NCI-H2107 (cell line): ENCODE measurements around the gene SRP68.

Experiments used
- DNase-seq: peaks from one replicate; lab custom pipeline; 2025; lab: John Stamatoyannopoulos, UW

Gene SRP68

GRCh38 chr17:76017481-76018339 lies 54.6 kb downstream of the SRP68 start:
- DNase-seq = no peak

DNA sequence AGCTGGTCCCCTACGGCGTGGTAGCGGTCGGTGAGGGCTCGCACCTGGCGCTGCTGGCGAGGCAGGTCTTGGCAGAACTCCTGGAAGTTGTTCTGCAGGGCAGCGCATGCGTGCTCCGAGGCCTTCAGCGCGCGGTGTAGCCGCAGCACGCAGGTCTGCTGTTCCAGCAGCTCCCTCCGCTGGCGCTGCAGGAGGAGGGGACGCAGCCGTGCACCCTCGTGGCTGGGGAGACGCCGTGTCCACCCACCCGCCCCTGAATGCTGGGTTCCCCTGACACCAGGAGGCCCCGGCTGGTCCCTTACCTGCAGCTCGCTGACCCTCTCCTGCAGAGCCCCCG lies 57.4 kb downstream of the SRP68 start:
- peak; percentile 88 for DNase-seq

GRCh38 chr17:76014100-76014924 lies 58.0 kb downstream of the SRP68 start:
- peak; percentile 80 for DNase-seq

DNA sequence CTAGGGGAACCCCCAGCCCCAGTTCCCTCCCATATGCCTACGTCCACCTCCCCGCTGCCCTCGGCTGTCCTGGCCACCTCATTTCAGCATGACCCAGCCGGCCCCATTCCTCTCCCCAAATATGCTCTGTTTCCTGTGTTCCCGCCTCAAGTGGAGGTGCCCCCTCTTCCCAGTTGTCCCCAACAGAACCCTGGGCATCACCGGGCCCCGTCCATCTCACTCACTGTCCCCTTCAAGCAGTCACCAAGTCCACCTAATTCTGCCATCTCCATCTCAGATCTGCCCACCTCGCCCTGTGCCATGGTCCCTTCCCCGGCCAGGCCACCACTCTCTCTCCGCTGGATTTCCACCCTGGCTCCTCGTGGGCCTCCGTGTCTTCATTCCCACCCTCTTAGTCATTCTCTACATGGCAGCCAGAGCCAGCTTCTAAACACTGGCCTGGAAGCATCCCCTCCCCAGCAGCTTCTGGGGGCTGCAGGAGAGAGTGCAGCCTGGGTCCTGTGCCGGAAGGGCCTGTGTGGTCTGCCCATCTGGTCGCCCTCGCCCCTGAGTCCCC lies 58.9 kb downstream of the SRP68 start:
- DNase-seq = no peak

DNA sequence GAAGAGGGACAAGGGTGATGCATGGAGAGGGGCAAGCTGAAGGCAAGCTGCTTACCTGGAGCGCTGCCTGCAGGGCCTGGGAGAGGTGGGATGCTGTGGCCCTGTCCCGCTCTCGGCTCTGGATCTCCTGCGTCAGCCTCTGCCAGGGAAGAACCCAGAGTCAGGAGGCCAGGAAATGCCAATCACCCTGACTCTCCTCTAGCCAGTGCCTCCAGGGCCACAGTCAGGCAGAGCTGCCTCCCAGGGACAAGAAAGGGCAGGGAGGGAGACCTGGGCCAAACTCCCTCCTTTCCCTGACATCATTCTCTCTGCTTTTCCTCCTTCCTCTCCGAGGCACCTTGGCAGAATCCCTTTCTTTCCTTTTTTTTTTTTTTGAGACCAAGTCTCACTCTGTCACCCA lies 60.4 kb downstream of the SRP68 start:
- no peak for DNase-seq

DNA sequence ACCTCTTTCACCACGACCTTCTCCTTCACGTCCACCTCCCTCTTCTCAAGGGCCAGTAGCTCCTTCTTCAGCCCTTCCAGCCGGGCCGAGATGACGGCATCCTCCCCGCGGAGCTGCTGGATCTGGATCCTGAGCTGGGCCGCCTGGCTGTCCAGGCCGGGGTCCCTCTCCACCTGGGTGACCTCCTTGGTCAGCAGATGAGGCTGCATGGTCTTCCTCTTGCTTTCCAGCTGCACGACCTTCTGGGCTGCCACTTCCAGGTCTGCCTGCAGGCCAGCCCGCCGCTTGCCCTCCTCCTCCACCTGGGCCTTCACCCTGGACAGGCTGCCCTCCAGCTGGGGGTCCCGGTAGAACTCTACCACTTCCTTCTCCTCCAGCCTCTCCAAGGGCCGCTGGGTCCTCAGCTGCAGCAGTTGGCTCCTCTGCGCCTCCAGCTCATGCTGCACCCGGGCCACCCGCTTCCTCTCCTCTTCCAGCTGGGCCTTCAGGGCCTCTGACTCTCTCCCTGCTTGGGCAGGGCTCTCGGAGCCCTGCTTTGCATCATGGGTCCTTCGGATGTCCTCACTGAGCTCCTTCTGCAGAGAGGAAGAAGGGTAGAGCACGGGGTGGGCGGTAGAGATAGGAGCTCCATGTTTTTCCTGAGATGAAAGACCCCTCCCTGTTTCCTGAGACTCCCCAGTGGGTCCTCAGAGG lies 62.2 kb downstream of the SRP68 start:
- DNase-seq = no peak

GRCh38 chr17:76009447-76009846 lies 62.9 kb downstream of the SRP68 start:
- no peak for DNase-seq

DNA sequence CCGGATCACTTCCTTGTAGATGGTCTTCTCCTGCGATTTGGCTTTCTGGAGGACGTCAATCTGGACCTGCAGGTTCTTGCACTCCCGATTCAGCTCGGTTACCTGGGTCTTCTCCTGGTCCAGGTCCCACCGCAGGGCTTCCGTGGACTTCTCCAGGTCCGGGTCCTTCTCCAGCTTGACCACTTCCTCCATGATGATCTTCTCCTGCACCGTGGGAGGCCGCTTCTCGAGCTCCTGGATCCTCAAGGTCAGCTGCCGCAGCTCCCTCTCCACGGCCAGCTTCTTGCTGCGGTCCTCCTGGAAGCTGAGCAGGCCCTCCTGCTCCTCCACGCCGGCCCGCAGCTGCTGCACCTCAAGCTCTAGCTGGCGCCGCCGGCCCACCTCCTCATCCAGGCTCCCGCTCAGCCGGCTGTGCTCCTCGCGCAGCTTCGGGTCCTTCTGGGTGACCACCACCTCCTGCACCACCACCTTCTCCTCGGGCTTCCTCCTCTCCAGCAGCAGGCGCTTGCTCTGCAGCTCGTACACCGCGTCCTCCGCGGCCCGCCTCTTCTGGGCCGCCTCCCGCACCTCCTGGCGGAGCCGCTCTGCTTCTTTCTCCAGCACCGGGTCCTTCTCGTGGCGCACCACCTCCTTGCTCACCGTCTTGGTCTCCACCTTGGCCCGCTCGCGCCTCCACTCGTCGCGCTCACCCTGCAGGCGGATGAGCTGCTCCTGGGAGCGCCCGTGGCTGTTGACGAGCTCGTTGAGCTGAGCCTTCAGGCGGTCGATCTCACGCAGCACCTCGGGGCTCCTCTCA lies 63.5 kb downstream of the SRP68 start:
- no peak for DNase-seq

DNA sequence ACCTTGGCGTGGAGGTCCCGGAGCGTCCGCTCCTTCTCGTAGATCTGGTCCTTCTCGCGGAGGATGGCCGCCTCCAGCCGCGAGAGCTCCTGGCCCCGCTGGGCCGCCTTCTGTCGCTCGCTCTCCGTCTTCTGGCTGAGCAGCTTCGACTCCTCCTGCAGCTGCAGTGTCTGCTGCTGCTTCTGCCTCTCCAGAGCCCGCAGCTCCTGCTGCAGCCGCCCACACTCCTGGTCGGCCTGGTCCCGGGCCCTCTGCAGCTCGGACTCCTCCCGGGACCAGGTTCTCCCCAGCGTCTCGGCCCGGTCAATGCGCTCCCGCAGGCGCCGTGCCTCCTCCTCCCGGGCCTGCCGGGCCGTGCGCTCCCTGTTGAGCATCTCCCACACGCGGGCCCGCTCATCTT lies 64.1 kb downstream of the SRP68 start:
- no peak for DNase-seq

DNA sequence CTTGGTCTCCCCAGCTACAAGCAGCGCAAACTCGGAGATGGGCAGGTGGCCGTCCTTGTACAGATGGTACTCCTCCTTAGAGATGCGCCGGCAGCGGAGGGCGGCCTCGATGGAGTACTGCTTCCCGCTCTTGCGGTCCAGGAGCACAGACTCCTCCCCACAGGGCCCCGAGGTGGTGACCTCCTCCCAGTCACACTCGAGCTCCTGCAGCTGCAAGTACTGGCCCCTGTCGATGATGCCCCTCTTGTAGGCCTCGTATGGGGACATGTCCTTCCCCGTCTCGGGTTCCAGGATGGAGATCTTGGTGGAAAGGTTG lies 64.5 kb downstream of the SRP68 start:
- DNase-seq = no peak

- no peak for DNase-seq
Observed at GRCh38 chr17:76007131-76007849, 65.0 kb downstream of the SRP68 start.

DNA sequence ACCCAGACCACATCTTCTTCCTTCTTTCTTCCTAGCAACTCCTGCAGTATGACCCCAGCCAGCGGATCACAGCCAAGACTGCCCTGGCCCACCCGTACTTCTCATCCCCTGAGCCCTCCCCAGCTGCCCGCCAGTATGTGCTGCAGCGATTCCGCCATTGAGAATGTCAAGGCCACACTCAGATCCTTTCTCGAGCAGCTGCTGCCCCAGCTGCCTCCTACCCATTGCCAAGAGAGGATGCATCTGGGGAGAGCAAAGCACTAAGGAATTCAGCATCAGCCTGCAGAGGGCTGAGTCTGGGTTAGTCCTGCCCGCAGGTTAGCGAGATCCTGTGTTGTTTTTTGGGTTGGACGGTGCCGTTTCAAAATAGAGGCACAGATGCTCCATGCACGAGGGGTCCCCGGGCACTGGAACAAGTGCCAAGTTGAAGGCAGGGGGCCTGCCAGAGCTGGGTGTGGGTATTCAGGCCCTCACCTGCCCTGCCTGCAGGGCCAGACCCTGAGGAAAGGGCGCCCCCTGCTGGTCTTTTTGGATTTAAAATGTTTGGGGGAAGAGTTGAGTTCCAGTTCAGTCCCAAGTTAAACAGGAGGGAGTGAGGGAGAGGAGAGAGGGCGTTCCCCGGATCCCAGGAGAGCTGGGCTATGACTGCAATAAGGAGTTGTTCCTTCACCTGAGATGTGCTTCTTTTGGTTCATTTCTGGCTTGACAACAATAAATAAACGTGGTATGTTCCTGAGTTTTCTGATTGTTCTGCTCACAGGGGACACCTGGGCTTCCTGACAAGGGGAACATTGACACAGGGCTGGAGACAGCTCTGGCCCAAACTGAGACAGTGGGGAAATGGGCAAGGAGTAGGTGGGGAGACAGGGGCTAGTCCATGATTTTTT lies 66.8 kb downstream of the SRP68 start:
- DNase-seq = peak; percentile 57

DNA sequence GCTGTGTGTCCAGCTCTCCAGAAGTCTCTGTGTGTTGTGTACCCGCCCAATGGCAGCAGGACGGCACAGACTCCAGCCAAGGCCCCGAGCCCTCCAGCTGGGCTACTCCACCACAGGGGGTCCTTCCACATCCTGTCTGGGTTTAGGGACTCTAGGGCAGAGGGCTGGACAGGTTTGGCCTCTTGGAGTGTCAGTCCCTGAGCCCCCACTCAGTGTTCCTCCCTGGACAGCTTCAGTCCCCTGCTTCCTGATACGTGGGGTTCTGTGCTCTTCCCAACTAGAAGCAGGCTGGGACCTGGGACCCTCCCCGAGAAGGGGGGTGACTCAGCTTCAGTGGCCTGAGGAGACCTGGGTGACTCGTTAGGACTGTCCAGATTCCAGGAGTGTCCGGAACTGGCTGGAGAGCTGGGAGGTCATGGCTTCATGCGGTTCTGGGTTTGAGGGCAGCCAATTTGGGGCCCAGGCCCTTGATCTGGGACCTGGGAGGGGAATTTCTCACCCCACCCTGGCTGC lies 67.5 kb downstream of the SRP68 start:
- no peak for DNase-seq

DNA sequence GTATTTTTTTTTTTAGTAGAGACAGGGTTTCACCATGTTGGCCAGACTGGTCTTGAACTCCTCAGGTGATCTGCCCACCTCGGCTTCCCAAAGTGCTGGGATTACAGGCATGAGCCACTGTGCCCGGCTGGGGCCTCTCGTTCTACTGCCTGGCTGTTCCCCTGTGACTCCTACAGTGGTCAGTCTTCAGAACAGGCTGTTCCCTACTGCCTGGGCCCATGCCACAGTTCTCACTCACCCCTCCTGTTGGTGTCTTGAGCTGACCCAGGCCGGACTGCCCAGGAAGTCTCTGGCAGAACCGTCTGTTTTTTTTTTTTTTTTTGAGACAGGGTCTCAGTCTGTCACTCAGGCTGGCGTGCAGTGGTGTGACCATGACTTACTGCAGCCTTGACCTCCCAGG lies 68.4 kb downstream of the SRP68 start:
- no peak for DNase-seq

DNA sequence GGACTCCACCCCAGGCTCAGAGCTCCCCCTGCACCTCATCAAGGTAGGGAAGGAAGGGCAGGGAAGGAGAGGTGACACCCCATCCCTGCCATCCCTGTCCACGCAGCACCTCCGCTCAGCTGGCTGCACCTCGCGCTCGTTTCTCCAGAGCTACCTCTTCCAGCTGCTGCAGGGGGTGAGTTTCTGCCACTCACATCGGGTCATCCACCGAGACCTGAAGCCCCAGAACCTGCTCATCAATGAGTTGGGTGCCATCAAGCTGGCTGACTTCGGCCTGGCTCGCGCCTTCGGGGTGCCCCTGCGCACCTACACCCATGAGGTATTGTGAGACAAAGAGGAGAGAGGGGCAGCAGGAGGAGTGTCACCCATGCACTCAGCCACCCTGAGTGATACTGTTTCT lies 70.2 kb downstream of the SRP68 start:
- DNase-seq = no peak

DNA sequence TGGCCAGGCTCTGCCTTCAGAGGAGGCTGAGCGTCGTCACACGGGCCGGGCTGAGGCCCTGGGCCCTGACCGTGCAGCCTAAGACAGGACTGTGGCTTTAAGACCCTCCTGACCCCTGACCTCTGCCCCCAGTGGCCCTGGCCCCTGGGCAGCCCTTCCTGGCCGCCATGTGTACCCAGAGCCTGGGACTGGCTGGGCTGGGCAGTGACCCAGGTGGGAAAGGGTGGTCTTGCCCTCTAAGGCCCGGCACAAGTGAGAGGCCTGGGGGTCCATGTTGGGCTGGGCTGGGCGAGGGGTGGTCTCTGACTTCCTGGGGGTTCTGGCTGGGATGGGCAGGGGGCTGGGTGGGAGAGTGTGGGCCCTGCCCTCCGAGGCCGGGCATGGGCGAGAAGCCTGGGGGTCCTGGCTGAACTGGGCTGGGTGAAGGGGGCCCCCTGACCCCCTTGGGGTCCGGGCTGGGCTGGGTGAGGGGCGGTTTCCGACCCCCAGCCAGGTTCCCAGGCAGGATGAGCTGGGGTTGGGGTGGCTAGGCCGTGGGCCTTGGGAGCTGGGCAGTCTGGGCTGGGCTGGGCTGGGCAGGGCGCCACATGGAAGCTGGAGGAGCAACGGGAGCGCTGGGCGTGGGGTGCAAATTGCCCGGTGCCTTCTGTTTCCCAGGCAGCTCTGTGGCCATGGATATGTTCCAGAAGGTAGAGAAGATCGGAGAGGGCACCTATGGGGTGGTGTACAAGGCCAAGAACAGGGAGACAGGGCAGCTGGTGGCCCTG lies 71.4 kb downstream of the SRP68 start, which contains the start of gene CDK3:
CDK3 (plus strand) TSS at position 101 of the 767 bp plus-strand sequence; CDS start at position 672, 571 bp downstream.
- no peak for DNase-seq

DNA sequence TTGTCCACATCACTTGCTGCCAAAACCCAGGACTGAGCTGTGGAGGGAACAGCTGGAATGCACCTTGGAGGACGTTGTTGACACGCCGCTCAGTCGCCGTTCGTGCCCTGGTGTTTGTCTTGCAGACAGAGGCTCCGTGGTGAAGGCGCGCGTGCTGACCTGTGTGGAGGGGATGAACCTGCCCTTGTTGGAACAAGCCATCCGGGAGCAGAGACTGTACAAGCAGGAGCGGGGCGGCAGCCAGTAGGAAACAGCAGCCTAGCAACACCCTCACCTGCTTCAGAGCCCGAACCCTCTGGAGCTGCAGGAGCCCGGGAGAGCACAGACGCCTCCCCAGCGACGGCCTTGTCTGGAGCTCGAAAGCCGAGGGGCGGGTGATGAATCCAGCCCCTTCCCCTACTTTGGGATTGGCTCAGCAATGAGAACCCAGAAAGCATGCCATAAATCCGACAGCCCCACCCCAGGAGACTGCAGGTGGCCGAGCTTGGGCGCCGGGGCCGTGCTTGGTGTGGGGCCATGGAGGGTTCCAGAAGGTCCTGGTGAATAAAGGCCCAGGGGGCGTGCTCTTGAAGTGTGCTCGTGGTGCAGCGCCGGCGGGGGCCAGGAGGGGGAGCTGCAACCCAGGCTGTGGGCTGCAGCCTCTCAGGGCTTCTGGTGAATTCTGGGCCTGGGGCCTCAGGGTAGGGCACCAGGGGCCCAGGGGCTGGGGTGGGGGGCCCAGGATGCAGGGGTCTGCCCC lies 72.1 kb downstream of the SRP68 start:
- no peak for DNase-seq

DNA sequence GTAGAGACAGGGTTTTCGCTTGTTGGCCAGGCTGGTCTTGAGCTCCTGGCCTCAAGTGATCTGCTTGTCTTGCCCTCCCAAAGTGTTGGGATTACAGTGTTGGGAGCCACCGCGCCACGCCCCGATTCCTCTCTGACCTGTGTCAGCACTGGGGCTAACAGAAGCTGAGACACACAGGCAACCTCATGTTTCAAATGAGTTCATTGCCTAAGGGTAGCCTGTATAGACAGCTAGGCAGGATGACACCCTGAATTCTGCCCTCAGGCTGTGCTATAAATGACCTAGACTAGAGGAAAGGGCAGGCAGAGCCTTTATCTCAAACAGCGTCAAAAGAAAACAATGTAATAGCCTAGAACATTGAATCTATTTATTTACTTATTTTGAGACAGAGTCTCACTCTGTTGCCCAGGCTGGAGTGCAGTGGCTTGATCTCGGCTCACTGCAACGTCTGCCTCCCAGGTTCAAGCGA lies 74.0 kb downstream of the SRP68 start:
- no peak for DNase-seq
